ES-I3 (cell line): ENCODE data around the gene PITRM1.

Experiments
- H3K36me3 ChIP-seq: 2 replicates; pipeline ENCODE4 v1.6.1; 2013; ENCODE audit warnings: mild to moderate bottlenecking, low read length, control low read depth, moderate library complexity; ENCODE audit not compliant: insufficient read depth
- H3K4me1 ChIP-seq: 2 replicates; pipeline ENCODE4 v1.6.1; 2013; ENCODE audit warnings: mild to moderate bottlenecking, control low read depth, low read length; ENCODE audit not compliant: insufficient read depth
- H3K9ac ChIP-seq: 2 replicates; pipeline ENCODE4 v1.6.1; 2013; ENCODE audit warnings: low read depth, mild to moderate bottlenecking, low read length, moderate library complexity
- H3K9me3 ChIP-seq: 2 replicates; pipeline ENCODE4 v1.6.1; 2013; ENCODE audit warnings: mild to moderate bottlenecking, low read length, moderate library complexity; ENCODE audit not compliant: control insufficient read depth, insufficient read depth

PITRM1 gene

DNA sequence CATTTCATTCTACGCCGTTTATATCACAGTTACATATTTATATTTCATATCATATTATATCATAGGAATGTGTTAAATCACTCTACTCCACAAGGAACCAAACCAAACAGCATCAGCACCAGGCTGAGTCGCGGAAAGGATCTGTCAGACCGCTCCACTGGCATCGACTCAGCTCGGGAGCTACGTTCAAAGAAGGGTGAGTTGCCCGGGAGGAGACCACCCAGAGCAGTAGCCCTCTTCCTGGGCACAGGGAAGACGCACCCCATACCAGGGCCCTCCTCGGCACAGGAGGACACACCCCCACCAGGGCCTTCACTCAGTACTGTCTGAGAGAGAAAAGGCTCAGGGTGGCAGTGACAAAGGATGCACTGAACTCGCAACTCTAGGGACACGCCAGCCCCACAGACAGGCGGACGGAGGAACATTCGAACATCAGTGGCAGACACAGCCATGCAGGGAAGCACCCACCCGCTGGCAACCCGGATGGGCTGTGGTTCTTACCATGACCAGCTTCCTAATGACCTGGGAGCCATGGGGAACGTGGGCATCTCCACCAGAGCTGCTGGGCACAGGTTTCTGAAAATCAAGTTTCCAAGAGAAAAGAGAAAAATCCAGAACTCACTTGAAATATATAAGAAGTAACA is 28.7 kb downstream of the PITRM1 start:
- Histone ChIP-seq H3K4me1 (no peaks in the 10 kb centered on the region), H3K9ac (no peak overlapping the region), H3K9me3 (no peaks in the 10 kb centered on the region), H3K36me3 (peaks cover 31% of the 10 kb centered on the region)

- H3K9ac ChIP-seq: no peak overlapping the region
- H3K4me1 ChIP-seq: no peaks in the 10 kb centered on the region
- H3K36me3 ChIP-seq: peaks cover 33% of the 10 kb centered on the region
Measured at GRCh38 chr10:3143366-3143765, 29.2 kb downstream of the PITRM1 start.

GRCh38 chr10:3142146-3142875 is 30.3 kb downstream of the PITRM1 start:
- H3K36me3 ChIP-seq: peaks cover 36% of the 10 kb centered on the region
- no peaks in the 10 kb centered on the region for H3K9me3 ChIP-seq
- H3K4me1 ChIP-seq: no peaks in the 10 kb centered on the region
- no peak overlapping the region for H3K9ac ChIP-seq

More at GRCh38 chr10:3143366-3143765, 29.2 kb downstream of the PITRM1 start:
- H3K9me3 ChIP-seq: no peaks in the 10 kb centered on the region

GRCh38 chr10:3141351-3142005 is 31.1 kb downstream of the PITRM1 start:
- Histone ChIP-seq H3K36me3 (peaks cover 37% of the 10 kb centered on the region), H3K9me3 (no peaks in the 10 kb centered on the region), H3K4me1 (no peaks in the 10 kb centered on the region), H3K9ac (no peak overlapping the region)

GRCh38 chr10:3140280-3140679 is 32.3 kb downstream of the PITRM1 start:
- H3K9ac ChIP-seq: no peak overlapping the region
- peaks cover 37% of the 10 kb centered on the region for H3K36me3 ChIP-seq
- H3K9me3 ChIP-seq: no peaks in the 10 kb centered on the region
- H3K4me1 ChIP-seq: no peaks in the 10 kb centered on the region

GRCh38 chr10:3139216-3139910 is 33.2 kb downstream of the PITRM1 start:
- H3K4me1 ChIP-seq: no peaks in the 10 kb centered on the region
- H3K36me3 ChIP-seq: peaks cover 41% of the 10 kb centered on the region

DNA sequence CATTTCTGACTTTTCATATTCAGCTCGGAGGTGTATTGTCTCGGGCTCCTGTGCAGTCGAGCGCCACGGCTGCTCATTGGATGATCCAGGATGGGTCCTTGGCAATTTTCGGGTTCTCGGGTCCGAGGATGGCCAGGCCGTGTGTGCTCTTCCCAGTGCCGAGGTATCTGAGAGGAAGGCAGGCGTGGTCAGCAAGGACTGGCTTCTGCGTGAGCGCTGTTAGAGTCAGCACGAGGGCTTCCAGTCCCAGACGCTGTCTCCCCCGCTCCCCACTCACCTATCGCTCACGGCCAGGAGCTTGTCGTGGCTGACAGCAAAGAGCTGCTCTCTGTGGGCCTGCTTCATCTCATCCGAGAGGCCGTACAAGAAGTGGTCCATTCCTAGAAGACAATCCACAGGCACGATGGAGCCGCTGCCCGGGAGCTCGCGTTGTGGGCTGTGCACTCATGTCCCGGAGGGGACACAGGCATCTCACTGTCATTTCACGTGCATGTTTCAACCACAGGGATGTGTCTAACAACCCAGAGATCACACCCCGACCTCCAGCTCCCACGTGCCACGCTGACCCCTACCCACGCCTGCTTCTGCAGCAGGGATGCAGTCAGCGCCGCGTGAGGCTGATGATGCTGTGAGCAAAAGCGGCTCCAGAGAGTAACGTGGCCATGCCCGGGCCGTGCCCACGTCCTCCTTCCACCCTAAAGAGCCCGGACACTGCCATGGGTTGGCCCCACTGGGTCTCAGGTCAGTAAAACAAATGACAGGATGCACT is 34.4 kb downstream of the PITRM1 start:
- Histone ChIP-seq H3K36me3 (peaks cover 39% of the 10 kb centered on the region), H3K4me1 (no peaks in the 10 kb centered on the region), H3K9me3 (no peaks in the 10 kb centered on the region), H3K9ac (no peak overlapping the region)

More at GRCh38 chr10:3139216-3139910, 33.2 kb downstream of the PITRM1 start:
- H3K9me3 ChIP-seq: no peaks in the 10 kb centered on the region
- no peak overlapping the region for H3K9ac ChIP-seq

DNA sequence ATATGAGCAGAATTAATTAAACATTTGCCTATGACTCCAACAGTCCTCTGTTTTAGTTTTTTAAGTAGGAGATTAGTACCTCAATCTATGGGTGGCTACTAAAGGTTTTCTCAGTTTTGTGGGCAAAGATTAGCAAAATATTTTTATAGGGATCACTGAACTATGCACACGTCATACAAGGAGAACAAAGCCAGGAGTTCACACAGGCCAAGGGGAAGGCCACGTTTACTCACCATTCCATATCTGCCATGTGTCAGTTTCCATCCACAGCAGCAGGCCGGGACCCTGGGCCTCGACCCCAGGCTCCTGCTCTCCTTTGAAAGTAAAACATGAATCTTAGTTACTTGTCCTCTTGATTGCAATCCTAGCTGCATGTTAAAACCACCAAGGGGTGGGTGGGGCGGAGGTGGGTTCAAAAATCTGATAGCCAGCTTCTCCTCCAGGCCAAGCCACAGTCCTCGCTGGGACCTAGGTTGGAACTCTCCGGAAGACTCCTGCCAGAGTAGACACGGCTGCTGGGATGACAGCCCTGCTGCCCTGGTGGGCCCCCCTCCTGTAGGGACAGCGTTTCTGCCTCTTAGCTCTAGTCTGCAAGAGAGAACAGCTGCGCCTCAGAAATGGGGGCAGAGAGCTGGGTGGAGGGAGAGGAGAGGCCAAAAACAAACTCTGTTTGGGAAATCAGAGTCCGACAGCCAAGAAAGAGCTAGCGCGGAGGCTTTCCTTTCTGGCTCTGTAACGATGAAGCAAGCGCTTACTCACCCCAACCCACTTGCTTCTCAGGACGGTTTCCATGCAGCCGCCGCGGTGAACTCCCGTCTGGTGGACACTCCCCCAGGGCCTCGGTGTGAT is 35.6 kb downstream of the PITRM1 start:
- Histone ChIP-seq H3K4me1 (no peaks in the 10 kb centered on the region), H3K9ac (no peak overlapping the region), H3K36me3 (peaks cover 47% of the 10 kb centered on the region), H3K9me3 (no peaks in the 10 kb centered on the region)

- no peaks in the 10 kb centered on the region for H3K9me3 ChIP-seq
- no peaks in the 10 kb centered on the region for H3K4me1 ChIP-seq
- peaks cover 52% of the 10 kb centered on the region for H3K36me3 ChIP-seq
- no peak overlapping the region for H3K9ac ChIP-seq
Measured at GRCh38 chr10:3136336-3136735, 36.2 kb downstream of the PITRM1 start.

DNA sequence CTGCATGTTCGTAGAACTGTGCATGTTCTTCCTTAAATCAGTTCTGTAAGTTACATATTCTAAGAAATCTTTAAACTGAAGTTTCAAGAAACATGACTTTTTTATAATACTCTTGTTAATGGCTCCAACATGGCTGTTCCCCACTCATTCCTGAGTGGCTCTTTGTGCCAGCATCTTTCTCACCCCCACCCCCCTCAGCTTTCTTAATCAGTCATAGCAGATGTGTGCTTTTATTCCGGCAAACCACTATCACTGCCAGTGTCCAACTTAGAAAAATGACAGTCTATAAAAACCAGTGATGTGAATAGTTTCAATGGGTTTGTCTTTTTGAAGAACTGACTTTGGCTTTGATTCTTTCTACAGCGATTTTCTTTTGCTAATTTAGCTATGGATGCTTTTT is 37.6 kb downstream of the PITRM1 start:
- no peaks in the 10 kb centered on the region for H3K4me1 ChIP-seq

DNA sequence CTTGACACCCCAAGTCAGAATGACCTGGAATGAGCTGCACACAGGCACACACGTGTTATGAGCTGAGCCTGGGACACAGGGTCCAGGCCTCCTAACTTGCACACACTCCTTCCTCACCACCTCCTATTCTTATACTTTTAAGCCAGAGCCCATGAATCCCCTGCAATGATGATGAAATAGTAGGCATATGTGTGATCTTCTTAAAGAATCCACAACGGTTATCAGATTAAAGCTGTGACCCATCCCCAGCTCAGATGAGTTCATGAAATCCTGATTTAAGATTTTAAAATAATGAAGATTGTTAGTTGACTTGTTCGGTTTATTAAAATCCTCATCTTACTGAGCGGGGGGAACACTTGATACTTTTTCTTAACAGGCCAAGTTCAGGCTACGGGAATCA is 38.6 kb downstream of the PITRM1 start:
- Histone ChIP-seq H3K9ac (no peak overlapping the region), H3K9me3 (no peaks in the 10 kb centered on the region), H3K4me1 (no peaks in the 10 kb centered on the region), H3K36me3 (peaks cover 42% of the 10 kb centered on the region)

More for the DNA sequence above, 37.6 kb downstream of the PITRM1 start:
- Histone ChIP-seq H3K9me3 (no peaks in the 10 kb centered on the region), H3K9ac (no peak overlapping the region), H3K36me3 (peaks cover 48% of the 10 kb centered on the region)

GRCh38 chr10:3132036-3133025 is 40.3 kb downstream of the PITRM1 start:
- Histone ChIP-seq H3K9ac (no peak overlapping the region), H3K4me1 (no peaks in the 10 kb centered on the region), H3K36me3 (peaks cover 36% of the 10 kb centered on the region), H3K9me3 (no peaks in the 10 kb centered on the region)
